HG03103 (cell line): ENCODE measurements around the gene TBXA2R.
"Not testable (repeated sequence)": the region's sequence is repeated elsewhere in the genome, so short reads cannot be mapped to it uniquely, and the experiment has no call there.

ENCODE experiments used
- ATAC-seq: cut with Tn5 transposase; IDR thresholded peaks from one replicate; pipeline ENCODE4 v1.9.1; 2021; ENCODE audit warnings: low read depth; ENCODE audit not compliant: unreplicated experiment

TBXA2R gene

DNA sequence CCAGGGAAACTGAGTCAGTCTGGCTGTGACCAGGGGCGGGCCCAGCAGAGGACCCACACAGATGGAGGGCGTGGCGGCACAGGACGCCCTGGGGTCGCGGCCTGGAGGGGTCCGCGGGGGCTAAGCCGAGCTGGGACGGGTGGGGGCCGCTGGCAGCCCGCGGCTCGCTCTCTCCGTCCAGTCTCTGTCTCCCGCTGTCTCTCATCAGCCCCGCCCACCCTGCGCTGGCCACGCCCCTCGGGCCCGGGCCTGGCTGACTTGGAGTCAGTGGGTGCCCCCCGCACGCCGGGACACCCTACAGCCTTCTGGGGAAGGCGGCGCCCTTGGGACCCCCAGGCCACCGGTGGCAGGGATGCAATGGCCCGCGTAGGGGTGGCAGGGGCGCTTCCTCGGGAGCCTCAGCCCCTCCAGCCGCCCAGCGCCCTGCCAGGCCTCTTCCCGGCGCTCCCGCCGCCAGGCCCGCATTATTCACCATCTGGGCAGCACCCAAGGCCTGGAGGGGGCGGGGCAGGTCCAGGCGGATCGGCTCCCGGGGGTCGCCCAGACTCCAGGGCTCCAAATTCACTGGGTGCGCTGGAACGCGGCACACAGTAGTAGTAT is at the start of gene TBXA2R:
Gene TBXA2R, minus strand, starts transcription at position 186 of the 600 bp plus-strand sequence. CDS start 6,241 bp downstream, outside the sequence.
- no peak for ATAC-seq

DNA sequence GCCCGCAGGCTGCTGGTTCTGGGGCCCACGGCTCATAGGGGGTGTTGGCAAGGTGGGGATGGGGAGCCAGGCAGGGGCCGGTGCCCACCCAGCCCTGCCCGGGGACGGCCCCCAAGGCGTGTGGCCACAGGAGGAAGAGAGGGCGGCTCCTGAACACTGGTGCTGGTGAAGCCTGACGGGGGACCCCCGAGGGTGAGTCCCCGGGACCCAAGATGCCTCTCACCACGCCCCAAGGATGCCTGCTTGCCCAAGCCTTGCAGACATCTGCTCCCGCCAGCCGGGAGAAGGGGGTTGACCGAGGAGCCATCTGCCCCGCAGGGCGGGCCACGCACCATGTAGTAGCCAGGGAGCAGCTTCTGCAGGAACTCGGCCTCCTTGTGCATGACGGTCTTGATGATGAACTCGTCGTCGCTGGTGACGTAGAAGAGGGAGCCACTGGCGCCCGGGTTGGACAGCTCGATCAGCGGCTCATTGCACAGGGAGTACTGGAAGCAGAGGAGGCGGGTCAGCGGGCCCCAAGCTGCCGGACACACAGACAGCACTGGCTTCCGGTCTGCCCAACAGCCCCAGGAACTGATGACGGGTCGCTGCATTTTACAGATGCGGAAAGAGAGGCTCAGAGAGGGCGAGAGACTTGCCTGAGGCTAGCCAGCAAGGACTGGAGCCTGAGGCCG is 49.5 kb upstream of the TBXA2R start:
- ATAC-seq, result no peak

DNA sequence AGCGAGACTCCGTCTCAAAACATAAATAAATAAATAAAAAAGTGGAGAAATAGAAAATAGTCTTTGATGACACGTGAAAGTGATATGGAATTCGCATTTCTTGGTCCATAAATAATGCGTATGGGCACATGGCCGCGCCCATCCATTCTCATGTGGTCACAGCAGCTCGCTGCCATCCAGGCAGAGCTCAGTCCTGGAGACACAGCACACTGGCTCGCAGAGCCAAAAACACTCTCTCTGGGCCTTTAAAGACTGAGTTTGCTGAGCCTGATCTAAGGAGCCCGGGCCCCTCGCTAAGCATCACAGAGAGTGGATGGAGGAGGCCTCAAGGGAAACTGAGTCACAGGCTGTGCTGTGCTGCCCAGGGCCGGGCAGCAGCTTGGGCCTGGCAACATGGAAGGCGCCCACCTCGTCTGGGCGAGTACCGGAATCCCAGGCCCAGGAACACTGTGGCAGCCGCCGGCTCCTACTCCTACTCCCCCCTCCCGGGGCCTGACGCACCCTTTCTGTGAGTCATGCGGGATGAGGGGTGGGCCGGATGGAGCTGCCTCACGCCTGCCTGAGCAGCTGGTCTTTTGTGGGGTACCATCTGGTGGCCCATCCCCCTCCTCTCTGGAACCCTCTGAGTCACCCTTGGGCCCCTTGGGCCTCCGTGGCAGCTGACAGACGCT is 48.9 kb upstream of the TBXA2R start:
- ATAC-seq, result no peak

- no peak for ATAC-seq
Observed at GRCh38 chr19:3653865-3654513, 47.3 kb upstream of the TBXA2R start.

DNA sequence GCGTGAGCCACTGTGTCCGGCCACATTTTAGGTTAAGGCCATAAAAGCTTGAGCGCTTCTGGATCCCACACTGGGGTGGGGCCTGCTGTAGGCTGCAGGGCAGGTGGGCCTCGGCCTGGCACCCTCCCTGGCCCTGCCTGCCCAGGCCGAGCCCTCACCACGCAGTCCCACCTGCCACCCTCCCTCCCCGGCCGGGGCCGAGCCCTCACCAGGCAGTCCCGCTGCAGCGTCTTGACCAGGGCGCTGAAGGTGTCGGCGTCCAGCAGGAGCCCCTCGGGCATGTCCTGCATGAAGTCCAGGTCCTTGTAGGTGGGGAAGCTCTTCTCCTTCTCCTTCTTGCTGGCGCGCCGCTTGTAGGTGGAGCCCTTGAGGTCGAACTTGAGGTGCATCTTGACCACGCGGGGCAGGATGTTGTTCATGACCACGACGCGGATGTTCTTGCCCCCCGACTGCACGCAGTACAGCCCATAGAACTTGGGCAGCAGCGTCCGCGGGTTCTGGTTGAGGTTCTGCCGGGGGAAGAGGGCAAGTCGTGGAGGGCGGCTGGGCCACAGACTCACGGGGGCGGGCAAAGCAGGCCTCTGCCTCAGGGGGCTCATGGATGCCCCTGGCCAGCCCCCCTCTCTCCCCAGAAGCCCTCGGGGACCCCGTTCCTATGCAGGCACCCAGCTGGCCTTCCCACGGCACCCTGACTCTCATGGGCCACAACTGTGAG is 46.6 kb upstream of the TBXA2R start:
- no peak for ATAC-seq

DNA sequence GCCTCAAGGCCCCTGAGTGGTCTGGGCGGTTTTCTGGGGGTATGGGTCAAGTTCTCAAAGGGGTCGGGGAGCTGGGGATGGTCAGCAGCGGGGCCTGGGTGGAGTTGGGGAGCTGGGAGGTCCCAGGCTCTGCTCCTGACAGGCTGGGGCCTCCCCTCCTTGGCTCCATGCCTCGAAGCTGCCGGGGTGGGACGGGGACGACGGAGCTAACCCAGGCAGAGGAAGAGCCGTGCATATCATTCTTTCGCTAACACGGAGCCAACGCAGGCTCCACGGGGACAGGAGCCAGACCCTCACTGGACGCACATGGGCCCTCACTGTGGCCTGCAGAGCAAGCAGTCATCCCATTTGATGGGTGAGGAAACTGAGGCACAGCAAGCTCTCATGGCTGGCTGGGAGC is 45.7 kb upstream of the TBXA2R start:
- ATAC-seq, result no peak

GRCh38 chr19:3651684-3652083 is 45.0 kb upstream of the TBXA2R start:
- ATAC-seq, result no peak

- no peak for ATAC-seq
Observed at GRCh38 chr19:3649888-3650287, 43.2 kb upstream of the TBXA2R start.

DNA sequence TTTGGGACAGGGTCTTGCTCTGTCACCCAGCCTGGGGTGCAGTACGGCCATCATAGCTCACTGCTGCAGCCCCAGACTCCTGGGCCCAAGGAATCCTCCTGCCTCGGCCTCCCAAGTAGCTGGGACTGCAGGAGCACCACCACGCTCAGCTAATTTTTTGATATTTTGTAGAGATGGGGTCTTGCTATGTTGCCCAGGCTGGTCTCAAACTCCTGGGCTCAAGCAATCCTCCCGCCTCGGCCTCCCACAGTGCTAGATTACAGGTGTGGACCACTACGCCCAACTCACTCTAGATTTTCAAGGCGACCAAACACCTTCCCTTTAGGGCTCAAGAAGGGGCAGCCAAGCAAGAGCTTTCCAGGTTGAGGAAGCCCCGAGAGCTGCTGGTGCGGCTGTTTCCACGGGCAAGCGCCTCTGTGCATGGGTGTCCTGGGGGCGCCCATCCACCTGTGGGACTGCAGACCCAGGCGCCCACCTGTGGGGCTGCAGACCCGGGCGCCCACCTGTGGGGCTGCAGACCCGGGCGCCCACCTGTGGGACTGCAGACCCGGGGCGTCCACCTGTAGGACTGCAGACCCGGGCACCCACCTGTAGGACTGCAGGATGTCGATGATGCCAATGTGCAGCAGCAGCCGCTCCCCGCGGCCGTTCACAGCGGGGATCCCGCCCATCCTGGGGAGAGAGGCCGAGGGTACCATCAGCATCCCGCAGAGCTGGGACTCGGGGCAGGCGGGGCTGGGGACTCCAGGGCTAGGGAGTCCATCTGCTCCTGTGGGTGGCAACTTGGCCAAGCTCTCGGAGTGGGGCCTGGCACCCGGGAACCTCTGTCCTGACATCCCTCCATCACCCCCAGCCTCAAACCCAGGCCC is 41.6 kb upstream of the TBXA2R start:
- no peak for ATAC-seq

DNA sequence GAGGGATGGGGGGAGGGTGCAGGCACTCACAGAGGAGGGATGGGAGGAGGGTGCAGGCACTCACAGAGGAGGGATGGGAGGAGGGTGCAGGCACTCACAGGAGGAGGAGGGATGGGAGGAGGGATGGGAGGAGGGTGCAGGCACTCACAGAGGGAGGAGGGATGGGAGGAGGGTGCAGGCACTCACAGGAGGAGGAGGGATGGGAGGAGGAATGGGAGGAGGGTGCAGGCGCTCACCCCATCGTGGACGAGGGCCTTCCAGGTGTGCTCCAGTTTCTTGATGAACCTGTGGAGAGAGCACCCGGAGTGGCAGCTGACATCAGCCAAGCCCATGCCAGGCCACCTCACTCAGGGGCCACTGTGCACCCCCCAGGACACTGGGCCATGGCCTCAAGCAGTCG is 40.4 kb upstream of the TBXA2R start:
- not testable (repeated sequence) for ATAC-seq

DNA sequence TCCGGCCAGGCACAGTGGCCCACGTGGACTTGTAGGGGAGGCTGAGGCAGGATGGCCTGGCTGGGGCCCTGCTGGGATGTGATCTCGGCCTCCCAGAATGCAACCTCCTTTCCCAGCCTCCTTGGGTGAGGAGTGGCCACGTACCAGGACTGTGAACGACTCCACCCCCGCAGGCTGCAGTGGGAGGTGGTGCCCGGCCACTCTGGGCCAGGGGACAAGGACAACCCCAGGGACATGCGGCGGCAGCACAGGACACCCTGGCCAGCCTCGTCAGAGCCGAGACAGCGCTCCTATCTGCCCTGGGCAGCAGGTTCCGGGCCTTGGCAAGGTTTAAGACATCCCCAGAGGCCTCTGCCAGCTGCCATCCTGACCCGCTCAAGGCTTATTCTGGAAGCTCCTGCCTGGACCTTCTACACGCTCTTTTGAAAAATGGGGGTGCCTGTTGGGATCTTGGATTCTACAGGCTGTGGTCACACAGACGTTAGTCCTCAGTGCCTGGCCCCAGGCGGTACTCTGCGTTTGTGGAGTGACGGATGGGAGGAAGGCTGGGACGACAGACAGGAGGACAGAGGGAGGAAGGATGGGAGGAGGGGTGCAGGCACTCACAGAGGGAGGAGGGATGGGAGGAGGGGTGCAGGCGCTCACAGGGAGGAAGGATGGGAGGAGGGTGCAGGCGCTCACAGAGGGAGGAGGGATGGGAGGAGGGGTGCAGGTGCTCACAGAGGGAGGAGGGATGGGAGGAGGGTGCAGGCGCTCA is 39.8 kb upstream of the TBXA2R start:
- ATAC-seq, result no peak

GRCh38 chr19:3645726-3646125 is 39.1 kb upstream of the TBXA2R start:
- no peak for ATAC-seq

DNA sequence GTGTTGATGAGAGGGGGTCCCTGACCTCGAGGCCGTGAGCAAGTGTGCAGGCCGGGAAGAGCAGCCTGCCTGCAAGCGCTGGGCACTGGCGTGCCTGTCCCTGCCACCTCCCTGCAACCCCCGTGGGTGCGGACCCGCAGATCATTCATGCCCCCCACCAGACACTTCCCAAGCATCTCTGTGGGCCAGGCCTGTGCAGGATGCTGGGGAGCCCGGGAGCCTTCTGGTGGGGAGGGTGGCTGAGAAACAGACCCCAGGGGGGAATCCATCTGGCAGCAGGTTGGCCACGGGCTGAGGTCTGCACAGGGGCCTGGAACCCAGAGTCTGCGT is 38.4 kb upstream of the TBXA2R start:
- ATAC-seq, result no peak

DNA sequence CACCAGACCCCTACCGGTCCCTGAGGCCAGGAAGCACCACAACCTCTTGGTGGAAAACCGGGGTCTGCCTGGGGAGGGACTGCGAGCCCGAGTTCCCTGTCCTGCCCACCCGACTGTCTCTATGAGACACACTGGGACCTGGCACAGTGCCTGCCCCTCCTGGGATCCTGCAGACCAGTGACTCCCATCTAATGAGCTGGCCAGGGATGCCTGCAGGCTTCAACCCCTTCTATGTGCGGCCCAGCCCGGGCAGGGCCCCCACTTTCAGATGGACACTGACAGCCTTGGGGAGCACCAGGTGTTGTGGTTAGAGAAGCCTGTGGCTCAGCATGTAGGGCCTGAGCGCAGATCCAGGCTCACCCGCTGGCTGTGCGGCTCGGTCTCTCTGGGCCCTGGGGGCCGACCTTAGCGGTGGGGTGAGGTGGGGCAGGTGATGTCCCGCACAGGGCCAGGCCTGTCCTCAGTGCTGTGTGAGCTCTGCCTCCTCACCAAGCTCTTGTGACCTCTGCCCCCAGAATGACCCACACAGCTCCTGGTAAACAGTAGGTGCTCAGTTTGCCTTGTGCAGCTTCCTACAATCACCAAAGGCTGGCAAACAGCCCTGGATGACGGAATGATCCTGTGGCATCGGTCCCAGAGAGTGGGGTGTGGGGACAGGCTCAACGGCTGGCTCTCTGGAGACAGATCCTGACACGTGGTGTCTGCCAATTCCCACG is 37.8 kb upstream of the TBXA2R start:
- ATAC-seq, result no peak

DNA sequence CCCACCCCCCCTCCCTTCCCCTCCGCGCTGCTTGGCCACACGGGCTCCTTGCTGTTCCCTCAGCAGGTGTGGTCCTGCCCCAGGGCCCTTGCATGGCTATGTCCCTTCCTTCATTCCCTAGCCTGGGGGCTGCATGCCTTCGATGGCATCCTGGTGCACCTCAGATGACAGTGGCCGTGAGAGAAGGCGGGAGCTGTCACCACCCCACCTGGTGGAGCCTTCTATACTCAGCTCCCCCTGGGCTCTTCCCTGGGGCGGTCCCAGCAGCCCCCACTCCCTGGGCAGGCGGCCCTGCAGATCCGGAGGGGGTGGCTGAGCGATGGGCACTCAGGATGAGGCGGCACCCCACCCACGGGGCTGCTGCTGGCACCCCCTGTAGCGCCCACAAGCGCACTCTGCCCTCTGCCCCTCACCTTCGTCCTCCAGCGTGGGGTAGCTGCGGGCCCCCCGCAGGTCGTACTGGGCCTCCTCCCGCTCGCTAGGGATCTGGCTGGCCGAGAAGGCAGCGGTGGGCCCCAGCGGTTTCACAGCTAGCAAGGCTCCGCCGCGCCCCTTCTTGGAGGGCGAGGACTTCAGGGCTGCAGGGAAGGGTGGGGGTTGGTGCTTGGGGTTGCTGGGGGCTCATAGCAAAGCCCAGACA is 37.1 kb upstream of the TBXA2R start:
- no peak for ATAC-seq

DNA sequence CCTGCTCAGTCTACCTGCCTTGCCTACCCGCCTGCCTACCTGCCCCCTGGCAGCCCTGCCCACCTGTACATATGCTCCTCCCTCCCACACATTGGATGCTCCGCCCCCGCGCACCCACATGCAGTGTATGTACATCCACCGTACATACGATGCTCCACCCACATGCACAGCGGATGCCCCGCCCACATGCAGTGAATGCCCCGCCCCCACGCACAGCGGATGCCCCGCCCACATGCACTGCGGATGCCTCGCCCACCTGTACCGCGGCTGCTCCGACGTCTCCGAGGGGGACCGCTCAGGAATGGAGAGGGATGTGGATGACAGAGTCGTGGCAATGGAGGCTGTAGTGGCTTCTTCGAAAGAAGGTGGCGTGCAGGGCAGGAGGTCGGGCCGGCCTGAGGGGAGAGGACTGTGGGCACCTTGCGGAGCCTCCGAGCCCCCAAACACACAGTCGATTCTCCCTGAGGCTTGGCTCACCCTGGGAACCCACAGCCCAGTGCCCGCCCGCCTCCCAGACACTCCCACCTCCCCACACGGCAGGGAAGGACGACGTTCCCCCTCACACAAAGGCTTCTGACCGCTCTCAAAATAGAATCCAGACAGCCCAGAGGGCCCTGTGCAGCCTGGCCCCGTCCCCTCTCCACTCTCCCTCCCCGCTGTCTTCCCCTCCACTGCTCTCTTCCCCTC is 36.5 kb upstream of the TBXA2R start:
- no peak for ATAC-seq

GRCh38 chr19:3642296-3642695 is 35.6 kb upstream of the TBXA2R start:
- no peak for ATAC-seq
